ENCODE results near the gene UBQLN1.
"Not testable (repeated sequence)": the region's sequence is repeated elsewhere in the genome, so short reads cannot be mapped to it uniquely, and the experiment has no call there.

UBQLN1 gene

DNA sequence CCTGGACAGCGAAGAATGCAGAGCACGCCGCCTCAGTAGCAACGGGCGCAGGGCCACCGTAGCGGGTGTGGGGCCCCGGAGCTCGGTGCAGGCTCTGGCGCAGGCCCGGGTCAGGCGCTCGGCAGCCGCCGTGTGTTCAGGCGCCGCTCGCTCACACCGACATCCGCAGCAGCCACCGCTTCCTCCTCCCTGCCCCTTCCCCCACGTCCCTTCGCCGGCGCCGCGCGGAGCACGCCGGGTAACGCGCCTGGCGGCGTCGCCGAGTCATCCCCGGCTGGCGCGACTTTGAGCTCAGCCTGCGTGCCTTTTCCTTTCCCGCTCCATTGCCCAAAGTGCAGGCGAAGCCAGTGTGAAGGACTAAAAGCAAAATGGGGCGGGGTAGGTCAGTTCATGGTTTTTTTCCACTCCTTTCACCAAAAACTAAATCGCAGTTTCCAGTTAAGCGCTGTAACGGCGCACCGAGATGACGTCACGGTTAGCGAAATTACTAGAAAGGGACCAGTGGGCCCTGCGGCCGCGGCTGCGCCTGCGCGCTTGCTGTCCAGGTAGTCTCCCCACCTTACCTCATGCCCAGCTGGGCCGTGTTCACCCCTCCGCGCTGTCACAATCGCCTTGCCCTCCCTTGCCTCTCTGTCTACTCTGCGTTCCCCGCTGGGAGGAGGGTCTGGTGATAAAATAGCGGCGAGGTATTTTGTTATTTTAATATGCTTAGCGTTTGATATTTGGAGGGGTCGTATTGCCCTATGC, at the start of gene UBQLN1:
UBQLN1 (minus strand) TSS at position 191 of the 747 bp plus-strand sequence. CDS start 279 bp downstream, outside the sequence.
- peak; percentile 92 for DNase-seq

DNA sequence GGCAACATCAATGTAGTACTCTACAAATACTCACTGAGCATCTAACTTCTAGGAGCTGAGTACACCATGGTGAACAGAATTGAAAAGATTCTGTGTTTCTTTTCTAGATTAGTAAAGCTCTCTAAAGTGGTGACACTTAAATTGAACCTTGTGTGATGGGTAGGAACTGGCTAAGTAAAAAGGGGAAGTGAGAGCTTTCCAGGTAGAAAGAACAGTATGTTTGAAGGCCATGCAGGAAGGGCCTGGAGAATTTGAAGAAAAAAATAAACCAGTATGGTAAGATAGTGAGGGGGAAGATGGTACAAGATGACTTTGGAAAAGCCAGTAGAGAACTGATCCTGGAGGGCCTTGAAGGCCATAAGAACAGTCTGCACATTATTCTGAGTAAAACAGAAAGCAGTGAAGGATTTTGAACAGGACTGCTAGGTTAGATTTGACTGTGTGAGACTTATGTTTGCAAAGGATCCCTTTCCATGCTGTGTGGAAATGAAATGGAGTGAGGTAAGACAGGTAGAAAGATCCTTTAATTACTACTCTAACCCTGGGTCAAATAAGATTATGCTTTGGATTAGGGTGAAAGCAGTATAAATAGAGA, 46.7 kb upstream of the UBQLN1 start:
- no peak for DNase-seq

GRCh38 chr9:83749706-83750105, 41.9 kb upstream of the UBQLN1 start:
- no peak for DNase-seq

DNA sequence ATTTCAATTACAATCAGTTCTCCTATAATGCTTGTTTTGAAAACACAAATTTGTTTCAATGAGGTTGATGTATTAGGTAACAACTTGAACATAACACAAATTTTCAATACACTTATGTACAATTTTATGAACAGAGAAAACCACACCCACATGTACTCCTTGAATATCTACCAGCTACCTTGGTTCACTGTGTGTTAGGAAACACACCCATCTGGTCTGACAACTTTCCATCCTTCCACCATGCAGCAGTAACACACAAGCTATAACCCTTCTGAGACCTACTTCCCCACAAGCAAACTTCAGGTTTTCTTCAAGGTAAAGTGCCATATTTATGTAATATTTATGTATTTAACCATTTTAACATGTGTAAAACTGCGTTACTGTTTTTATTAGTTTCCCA, 36.4 kb upstream of the UBQLN1 start:
- DNase-seq, result no peak

DNA sequence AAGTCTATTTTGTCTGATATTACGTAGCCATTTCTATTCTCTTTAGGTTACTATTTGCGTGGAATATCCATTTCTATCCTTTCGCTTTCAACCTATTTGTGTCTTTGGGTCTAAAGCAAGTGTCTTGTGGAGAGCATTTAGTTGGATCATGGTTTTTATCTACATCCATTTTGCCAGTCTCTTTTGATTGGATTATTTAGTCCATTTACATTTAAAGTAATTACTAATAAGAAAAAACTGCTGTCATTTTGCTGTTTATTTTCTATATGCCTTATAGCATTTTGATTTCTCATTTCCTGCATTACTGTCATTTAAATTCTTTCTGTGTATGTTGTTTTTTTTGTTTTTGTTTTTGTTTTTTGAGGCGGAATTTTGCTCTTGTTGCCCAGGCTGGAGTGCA, 26.0 kb upstream of the UBQLN1 start:
- DNase-seq, result no peak

DNA sequence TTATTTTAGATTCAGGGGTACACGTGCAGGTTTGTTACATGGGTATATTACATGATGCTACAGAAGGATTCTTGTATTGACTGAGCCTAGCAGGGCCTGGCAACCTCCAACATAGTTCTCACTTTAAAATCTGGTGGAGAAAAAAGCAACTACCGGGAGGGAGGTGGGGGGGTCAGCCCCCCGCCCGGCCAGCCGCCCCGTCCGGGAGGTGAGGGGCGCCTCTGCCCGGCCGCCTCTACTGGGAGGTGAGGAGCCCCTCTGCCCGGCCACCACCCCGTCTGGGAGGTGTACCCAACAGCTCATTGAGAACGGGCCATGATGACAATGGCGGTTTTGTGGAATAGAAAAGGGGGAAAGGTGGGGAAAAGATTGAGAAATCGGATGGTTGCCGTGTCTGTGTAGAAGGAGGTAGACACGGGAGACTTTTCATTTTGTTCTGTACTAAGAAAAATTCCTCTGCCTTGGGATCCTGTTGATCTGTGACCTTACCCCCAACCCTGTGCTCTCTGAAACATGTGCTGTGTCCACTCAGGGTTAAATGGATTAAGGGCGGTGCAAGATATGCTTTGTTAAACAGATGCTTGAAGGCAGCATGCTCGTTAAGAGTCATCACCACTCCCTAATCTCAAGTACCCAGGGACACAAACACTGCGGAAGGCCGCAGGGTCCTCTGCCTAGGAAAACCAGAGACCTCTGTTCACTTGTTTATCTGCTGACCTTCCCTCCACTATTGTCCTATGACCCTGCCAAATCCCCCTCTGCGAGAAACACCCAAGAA, 21.0 kb upstream of the UBQLN1 start:
- DNase-seq, result not testable (repeated sequence)

- no peak for DNase-seq
Observed at GRCh38 chr9:83724436-83724835, 16.7 kb upstream of the UBQLN1 start.

DNA sequence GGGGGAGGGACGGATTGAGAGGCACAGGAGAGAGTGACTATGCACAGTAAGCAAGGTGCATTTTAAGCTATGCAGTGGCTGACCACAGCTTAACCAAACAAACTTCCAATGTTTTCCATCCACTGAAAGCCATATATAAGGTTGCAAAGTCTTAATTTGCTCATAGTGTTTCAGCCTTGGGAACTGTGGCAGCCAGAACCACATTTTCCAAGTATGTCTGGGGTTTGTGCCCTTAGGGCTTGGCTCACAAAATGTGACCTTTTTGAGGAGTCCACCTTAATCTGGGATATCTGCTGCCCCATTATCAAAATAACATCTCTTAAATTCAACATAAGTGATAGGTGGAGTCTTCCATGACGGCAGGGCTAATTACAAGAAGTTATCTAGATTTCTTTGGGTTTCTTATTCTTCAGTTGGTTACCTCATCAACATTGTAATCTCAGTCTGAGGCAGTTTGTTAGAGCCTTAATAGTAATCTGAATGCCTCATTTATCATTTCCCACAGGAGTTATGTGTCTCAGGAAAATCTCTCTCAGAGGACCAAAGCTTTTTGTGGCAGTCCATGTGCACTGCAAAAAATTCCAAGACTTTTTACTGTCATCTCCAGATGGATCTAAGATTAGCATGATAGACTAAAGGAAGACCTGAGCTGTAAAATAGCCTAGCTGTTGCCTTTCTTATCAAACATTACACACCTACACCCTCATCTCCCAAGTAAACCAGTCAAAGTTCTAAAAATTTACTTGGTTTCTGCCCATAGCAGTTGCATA, 15.2 kb upstream of the UBQLN1 start:
- DNase-seq, result no peak

- no peak for DNase-seq
Observed at GRCh38 chr9:83721509-83721908, 13.8 kb upstream of the UBQLN1 start.

- no peak for DNase-seq
Observed at GRCh38 chr9:83715794-83716193, 8.0 kb upstream of the UBQLN1 start.

GRCh38 chr9:83715221-83715620, 7.5 kb upstream of the UBQLN1 start:
- no peak for DNase-seq

DNA sequence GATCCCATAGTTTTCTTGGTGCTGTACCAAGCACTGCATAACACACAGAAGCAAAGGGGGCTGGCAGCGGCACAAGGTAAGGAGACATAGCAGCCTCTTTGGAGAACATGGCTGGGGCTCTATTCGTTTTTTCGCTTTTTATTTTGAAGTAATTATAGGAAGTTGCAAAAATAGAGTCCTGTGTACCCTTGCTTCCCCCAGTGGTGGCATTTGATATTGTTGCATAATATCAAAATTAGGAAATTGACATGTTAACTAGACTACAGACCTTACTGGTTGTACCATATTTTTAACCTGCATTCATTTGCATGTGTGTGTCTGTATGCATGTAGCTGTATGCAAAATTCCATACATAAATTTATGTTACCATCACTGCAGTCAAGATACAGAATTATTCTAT, 6.6 kb upstream of the UBQLN1 start:
- no peak for DNase-seq

- peak; percentile 50 for DNase-seq
Observed at GRCh38 chr9:83708515-83709158, 879 bp upstream of the UBQLN1 start.

- DNase-seq, result no peak
Observed at GRCh38 chr9:83707518-83707767, 315 bp downstream of the UBQLN1 start.

GRCh38 chr9:83706676-83707517, 861 bp downstream of the UBQLN1 start:
- peak; percentile 17 for DNase-seq

DNA sequence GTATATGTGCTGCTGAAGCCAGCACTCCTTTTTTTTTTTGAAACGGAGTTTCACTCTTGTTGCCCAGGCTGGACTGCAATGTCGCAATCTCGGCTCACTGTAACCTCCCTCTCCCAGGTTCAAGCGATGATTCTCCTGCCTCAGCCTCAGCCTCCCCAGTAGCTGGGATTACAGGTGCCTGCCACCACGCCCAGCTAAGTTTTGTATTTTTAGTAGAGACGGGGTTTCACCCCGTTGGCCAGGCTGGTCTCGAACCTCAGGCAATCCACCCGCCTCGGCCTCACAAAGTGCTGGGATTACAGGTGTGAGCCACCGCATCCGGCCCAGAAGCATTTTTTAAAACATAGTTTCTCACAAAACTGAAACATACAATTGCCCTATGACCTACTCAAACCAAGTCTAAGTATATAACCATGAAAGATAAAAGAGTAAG, 2.5 kb downstream of the UBQLN1 start:
- not testable (repeated sequence) for DNase-seq

DNA sequence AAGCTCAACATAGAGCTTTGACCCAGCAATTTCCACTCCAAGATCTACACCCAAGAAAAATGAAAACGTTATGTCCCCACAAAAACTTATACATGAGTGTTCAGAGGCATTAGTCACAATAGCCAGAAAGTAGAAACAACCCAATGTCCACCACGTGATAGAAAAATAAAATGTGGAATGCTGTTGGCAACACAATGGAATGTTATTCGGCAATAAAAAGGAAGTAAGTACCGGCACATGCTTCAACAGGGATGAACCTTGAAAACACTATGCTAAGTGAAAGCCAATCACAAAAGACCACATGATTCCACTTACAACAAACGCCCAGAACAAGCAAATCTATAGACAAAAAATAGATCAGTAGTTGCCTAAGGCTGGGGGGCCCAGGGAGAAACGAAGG, 6.0 kb downstream of the UBQLN1 start:
- DNase-seq, result no peak

DNA sequence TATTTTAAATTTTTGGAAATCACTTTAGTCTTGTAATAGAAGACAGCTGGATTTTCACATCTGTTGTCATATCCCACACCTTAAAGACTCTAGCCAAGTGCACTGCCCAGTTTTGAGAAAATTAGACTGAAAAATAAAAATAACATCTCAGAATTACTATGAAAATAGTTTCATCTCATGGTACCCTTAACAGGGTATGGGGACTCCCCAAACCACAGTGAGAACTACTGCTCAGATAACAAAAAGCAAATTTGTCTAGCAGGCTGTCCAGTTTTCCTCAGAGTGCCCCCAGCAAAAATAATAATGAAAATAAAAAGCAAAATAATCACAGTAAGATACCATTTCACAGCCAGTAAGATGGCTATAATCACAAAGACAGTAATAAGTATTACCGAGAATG, 6.5 kb downstream of the UBQLN1 start:
- DNase-seq, result no peak

- DNase-seq, result no peak
Observed at GRCh38 chr9:83699615-83700014, 8.1 kb downstream of the UBQLN1 start.

GRCh38 chr9:83698976-83699585, 8.7 kb downstream of the UBQLN1 start:
- no peak for DNase-seq

- DNase-seq, result no peak
Observed at GRCh38 chr9:83691492-83691891, 16.3 kb downstream of the UBQLN1 start.
